ENCODE results near the gene TARS3. TPM values are rescaled to one million over a fixed set of nuclear protein-coding genes. Genes with fewer than 3 reads are reported as not detected.

Gene TARS3
- total RNA-seq, 1 donor from 2014 or later, result 17.1 TPM

DNA sequence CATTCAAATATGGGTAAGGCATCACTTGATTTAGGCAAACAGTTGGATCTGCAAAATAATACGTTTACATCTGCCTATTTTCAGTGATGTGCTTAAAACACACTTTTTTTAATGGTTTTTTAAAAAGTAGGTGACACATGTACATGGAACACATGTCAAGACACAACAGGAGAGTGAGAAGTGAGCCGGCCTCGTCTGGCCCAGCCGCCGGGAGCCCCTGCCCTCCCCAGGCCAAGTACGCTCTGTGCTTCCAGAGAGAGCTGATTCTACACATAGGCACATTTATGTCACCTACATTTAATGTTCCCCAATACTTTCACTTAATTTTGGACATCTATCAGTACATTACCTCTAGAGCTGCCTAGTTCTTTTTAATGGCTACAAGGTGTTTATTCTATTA, 75.9 kb downstream of the TARS3 start:
- Mint-ChIP-seq H3K9me3 (no peaks in the 10 kb centered on the region), H3K36me3 (peaks cover 3% of the 10 kb centered on the region), H3K27ac (no peak overlapping the region), H3K4me1 (ENCODE audit: unreplicated experiment) (peaks cover 9% of the 10 kb centered on the region), H3K4me3 (no peak overlapping the region), H3K27me3 (no peaks in the 10 kb centered on the region)
- no peak for DNase-seq (ENCODE audit: extremely low spot score, unreplicated experiment)
- TF ChIP-seq, protein P1, sequence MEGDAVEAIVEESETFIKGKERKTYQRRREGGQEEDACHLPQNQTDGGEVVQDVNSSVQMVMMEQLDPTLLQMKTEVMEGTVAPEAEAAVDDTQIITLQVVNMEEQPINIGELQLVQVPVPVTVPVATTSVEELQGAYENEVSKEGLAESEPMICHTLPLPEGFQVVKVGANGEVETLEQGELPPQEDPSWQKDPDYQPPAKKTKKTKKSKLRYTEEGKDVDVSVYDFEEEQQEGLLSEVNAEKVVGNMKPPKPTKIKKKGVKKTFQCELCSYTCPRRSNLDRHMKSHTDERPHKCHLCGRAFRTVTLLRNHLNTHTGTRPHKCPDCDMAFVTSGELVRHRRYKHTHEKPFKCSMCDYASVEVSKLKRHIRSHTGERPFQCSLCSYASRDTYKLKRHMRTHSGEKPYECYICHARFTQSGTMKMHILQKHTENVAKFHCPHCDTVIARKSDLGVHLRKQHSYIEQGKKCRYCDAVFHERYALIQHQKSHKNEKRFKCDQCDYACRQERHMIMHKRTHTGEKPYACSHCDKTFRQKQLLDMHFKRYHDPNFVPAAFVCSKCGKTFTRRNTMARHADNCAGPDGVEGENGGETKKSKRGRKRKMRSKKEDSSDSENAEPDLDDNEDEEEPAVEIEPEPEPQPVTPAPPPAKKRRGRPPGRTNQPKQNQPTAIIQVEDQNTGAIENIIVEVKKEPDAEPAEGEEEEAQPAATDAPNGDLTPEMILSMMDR (conservative IDR thresholded peaks at IDR 0.05), result no peak

DNA sequence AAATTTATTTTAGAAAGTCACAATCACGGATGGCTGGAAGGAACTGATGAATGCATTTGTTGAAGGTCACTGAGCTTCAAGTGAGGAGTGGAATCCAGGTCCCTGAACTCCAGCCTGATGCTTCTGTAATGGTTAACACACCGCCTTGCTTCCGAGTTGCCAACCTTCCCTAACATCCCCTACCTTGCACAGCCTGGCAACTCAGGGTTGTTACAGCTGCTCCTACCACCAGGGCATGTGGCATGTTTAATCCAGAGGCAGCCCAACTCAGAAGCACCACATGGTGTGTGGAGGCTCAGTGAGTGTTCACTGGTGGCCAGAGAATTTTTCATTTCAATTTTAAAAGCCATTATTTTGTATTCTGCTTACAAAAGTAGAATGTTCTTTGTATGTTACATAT, 77.0 kb downstream of the TARS3 start:
- H3K4me1 Mint-ChIP-seq (ENCODE audit: unreplicated experiment), result peaks cover 13% of the 10 kb centered on the region
- peaks cover 6% of the 10 kb centered on the region for H3K36me3 Mint-ChIP-seq
- DNase-seq (ENCODE audit: extremely low spot score, unreplicated experiment), result no peak
- H3K27me3 Mint-ChIP-seq, result no peaks in the 10 kb centered on the region
- TF ChIP-seq, protein P1 (conservative IDR thresholded peaks at IDR 0.05), result no peak
- H3K9me3 Mint-ChIP-seq, result no peaks in the 10 kb centered on the region
- no peak overlapping the region for H3K27ac Mint-ChIP-seq
- no peak overlapping the region for H3K4me3 Mint-ChIP-seq

DNA sequence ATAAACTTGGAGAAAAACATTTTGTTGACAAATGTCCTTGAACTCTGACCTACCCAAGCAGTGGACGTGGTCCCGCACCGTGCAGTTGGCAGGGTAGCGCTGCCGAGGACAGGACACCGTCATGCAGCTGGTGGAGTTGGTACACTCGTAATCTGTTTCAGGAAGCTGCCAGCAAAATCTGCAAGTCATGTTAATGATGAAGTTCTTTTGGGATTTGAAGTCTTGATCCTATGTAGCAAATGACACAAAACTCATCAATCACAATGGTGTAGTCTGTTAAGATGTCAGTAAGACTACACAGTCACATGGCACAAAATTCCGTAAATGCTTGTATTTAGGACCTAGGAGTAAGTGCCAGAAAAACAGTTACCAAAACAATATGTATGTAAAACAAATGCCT, 77.6 kb downstream of the TARS3 start:
- TF ChIP-seq, protein P1 (conservative IDR thresholded peaks at IDR 0.05), result no peak
- H3K4me1 Mint-ChIP-seq (ENCODE audit: unreplicated experiment), result peaks cover 17% of the 10 kb centered on the region
- no peaks in the 10 kb centered on the region for H3K27me3 Mint-ChIP-seq
- H3K9me3 Mint-ChIP-seq, result no peaks in the 10 kb centered on the region
- no peak overlapping the region for H3K4me3 Mint-ChIP-seq
- peaks cover 6% of the 10 kb centered on the region for H3K36me3 Mint-ChIP-seq
- DNase-seq (ENCODE audit: extremely low spot score, unreplicated experiment), result no peak
- H3K27ac Mint-ChIP-seq, result no peak overlapping the region

DNA sequence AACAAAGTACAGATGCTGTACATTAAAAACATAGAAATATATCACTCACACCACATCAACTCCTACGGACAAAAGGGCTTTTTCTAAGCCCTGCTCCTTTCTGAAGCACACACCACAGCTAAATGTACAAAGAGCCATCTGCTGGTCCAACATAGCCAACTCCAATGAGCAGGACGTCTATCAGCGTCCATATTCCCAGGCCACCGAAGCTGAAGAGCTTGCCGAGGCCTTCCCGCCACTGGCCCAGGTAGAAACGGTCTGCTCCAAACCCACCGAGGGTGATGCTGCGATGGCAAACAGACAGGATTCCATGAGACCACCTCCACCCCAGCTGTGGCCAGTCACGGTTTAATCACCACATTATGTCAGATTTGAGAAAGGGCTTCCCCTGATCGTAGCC, 81.9 kb downstream of the TARS3 start:
- no peak overlapping the region for H3K4me3 Mint-ChIP-seq
- no peaks in the 10 kb centered on the region for H3K9me3 Mint-ChIP-seq
- no peak overlapping the region for H3K27ac Mint-ChIP-seq
- peaks cover 13% of the 10 kb centered on the region for H3K4me1 Mint-ChIP-seq (ENCODE audit: unreplicated experiment)
- peaks cover 19% of the 10 kb centered on the region for H3K36me3 Mint-ChIP-seq
- TF ChIP-seq, protein P1 (conservative IDR thresholded peaks at IDR 0.05), result no peak
- DNase-seq (ENCODE audit: extremely low spot score, unreplicated experiment), result no peak
- no peaks in the 10 kb centered on the region for H3K27me3 Mint-ChIP-seq

DNA sequence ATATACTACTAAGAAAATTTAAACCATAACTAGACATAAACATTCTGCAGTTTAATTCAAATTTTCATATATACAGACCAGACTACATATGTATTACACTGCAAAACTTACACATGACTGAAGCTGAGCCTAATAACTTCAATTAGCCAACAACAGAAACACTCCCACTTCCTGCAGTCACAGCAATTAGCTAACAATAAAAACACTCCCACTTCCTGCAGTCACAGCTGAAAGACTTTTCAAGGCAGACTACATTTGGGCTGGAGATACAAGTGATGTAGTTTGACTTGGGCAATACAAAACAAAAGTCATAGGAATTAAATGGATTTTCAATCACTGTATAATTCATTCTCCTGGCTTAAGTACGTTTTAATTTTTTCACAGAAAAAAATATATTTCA, 82.4 kb downstream of the TARS3 start:
- Mint-ChIP-seq H3K27ac (no peak overlapping the region), H3K4me1 (ENCODE audit: unreplicated experiment) (peaks cover 13% of the 10 kb centered on the region), H3K9me3 (no peaks in the 10 kb centered on the region), H3K4me3 (no peak overlapping the region), H3K36me3 (peaks cover 19% of the 10 kb centered on the region), H3K27me3 (no peaks in the 10 kb centered on the region)
- TF ChIP-seq, protein P1 (conservative IDR thresholded peaks at IDR 0.05), result no peak
- DNase-seq (ENCODE audit: extremely low spot score, unreplicated experiment), result no peak

Measured in type B pancreatic cell (in vitro differentiated cells).